Measurements from ENCODE around the gene MYO1H.

DNA sequence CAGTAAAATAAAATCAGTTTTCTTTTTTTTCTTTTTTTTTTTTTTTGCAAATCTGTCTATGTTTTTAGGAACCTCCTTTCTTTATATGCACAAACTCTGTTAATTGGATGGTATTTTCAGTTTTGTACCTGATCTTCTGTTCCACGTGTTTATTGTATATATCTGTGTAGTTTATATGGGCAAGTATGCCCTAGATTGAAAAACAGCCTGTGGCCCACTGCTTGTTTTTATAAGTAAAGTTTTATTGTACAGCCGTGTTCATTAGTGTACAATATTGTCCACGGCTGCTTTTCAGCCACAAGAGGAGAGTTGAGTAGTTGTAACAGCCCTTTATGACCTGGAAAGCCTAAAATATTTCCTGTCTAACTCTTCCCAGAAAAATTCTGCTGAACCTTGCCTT, 18.7 kb upstream of the MYO1H start:
- TF ChIP-seq EZH2 (IDR thresholded peaks at IDR 0.05): no peak
- TF ChIP-seq, protein P1, sequence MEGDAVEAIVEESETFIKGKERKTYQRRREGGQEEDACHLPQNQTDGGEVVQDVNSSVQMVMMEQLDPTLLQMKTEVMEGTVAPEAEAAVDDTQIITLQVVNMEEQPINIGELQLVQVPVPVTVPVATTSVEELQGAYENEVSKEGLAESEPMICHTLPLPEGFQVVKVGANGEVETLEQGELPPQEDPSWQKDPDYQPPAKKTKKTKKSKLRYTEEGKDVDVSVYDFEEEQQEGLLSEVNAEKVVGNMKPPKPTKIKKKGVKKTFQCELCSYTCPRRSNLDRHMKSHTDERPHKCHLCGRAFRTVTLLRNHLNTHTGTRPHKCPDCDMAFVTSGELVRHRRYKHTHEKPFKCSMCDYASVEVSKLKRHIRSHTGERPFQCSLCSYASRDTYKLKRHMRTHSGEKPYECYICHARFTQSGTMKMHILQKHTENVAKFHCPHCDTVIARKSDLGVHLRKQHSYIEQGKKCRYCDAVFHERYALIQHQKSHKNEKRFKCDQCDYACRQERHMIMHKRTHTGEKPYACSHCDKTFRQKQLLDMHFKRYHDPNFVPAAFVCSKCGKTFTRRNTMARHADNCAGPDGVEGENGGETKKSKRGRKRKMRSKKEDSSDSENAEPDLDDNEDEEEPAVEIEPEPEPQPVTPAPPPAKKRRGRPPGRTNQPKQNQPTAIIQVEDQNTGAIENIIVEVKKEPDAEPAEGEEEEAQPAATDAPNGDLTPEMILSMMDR (IDR thresholded peaks at IDR 0.05 in 2 of 3, conservative IDR thresholded peaks at IDR 0.05 in 1 of 3; ENCODE audit: borderline replicate concordance in 1 of 3, insufficient read depth in 1 of 3, low read depth in 2 of 3, low read length in 2 of 3): no peak

All from HCT116 (cell line).